Skin of body (tissue), 2 donors: Measurements from ENCODE around the gene PRKCH. TPM values are rescaled to one million over a fixed set of nuclear protein-coding genes. Genes with fewer than 3 reads are reported as not detected.

ENCODE experiments used
- DNase-seq: peaks from one replicate; lab custom pipeline; 2025; lab: John Stamatoyannopoulos, UW
- total RNA-seq: library from RNA; depleted of rRNA; stranded (reverse); fragments of >200 nt; gene quantifications from one replicate; pipeline ENCODE4 v1.2.3, GENCODE V29; 2014

The PRKCH gene
- total RNA-seq, 1 donor from 2014 or later, result 50.0 TPM

GRCh38 chr14:61510736-61511557 is 189.6 kb downstream of the PRKCH start:
- no peak for DNase-seq

GRCh38 chr14:61511558-61511948 is 190.2 kb downstream of the PRKCH start:
- DNase-seq, result no peak

- DNase-seq, result peak; percentile 77
These were observed 190.9 kb downstream of the PRKCH start for GRCh38 chr14:61512026-61512834.

- DNase-seq, result no peak
These were observed 192.8 kb downstream of the PRKCH start for GRCh38 chr14:61513986-61514830.

- no peak for DNase-seq
These were observed 193.5 kb downstream of the PRKCH start for GRCh38 chr14:61514927-61515326.

- no peak for DNase-seq
These were observed 194.2 kb downstream of the PRKCH start for GRCh38 chr14:61515436-61516117.

GRCh38 chr14:61516118-61516743 is 194.9 kb downstream of the PRKCH start:
- peak; percentile 13 for DNase-seq

GRCh38 chr14:61516964-61517653 is 195.7 kb downstream of the PRKCH start:
- no peak for DNase-seq

- no peak for DNase-seq
These were observed 196.6 kb downstream of the PRKCH start for GRCh38 chr14:61517911-61518384.

GRCh38 chr14:61518403-61518802 is 197.0 kb downstream of the PRKCH start:
- no peak for DNase-seq

GRCh38 chr14:61519106-61519505 is 197.7 kb downstream of the PRKCH start:
- no peak for DNase-seq

- DNase-seq, result no peak
These were observed 198.4 kb downstream of the PRKCH start for GRCh38 chr14:61519735-61520134.

GRCh38 chr14:61520576-61520975 is 199.2 kb downstream of the PRKCH start:
- peak; percentile 70 for DNase-seq

- no peak for DNase-seq
These were observed 200.4 kb downstream of the PRKCH start for GRCh38 chr14:61521773-61522172.

GRCh38 chr14:61523751-61524150 is 202.4 kb downstream of the PRKCH start:
- no peak for DNase-seq

GRCh38 chr14:61524211-61524806 is 202.9 kb downstream of the PRKCH start:
- DNase-seq, result no peak

GRCh38 chr14:61524936-61525292 is 203.5 kb downstream of the PRKCH start:
- no peak for DNase-seq

GRCh38 chr14:61525293-61526011 is 204.1 kb downstream of the PRKCH start:
- peak; percentile 8 for DNase-seq
